Measurements from ENCODE around the gene RBM39. TPM values are rescaled to one million over a fixed set of nuclear protein-coding genes. Genes with fewer than 3 reads are reported as not detected.
"Not testable (repeated sequence)": the region's sequence is repeated elsewhere in the genome, so short reads cannot be mapped to it uniquely, and the experiment has no call there.

Gene RBM39
- total RNA-seq, 4 donors from 2014 or later: 98.5 to 165 (median 130) TPM

- peak overlapping the region; percentile 8 to 72 (median 54) for H3K27ac ChIP-seq
- H3K4me1 ChIP-seq: peaks cover 27 to 40% of the 10 kb centered on the region in 2 donors
These were observed 31.0 kb downstream of the RBM39 start for GRCh38 chr20:35710884-35711587.

GRCh38 chr20:35710039-35710438, 32.0 kb downstream of the RBM39 start:
- H3K27ac ChIP-seq: peak overlapping the region in 3 of 4 donors; percentile 2 to 8 (median 5)
- H3K36me3 ChIP-seq: peaks cover 3 to 95% of the 10 kb centered on the region in 2 donors
- no peaks in the 10 kb centered on the region for H3K27me3 ChIP-seq
- ATAC-seq (no peak), DNase-seq (no peak)
- in situ Hi-C loops (cut with MboI; ENCODE audit: low sequenced_read_pairs in 4 of 4): loop anchor here in 1 of 4 donors (25.0 kb wide), 1 partner anchor 177 kb away; no protein-coding TSS in a partner anchor
- no peak for TF ChIP-seq CTCF (IDR thresholded peaks at IDR 0.05 in 4 of 5, conservative IDR thresholded peaks at IDR 0.05 in 1 of 5)
- no peak for TF ChIP-seq POLR2A (IDR thresholded peaks at IDR 0.05)
- intact Hi-C loops (cut with DNase I; ENCODE audit: low total_unique reads): no loop called here
- H3K9me3 ChIP-seq: no peaks in the 10 kb centered on the region
- no peak overlapping the region for H3K4me3 ChIP-seq
- H3K4me1 ChIP-seq: peaks cover 21 to 33% of the 10 kb centered on the region in 2 donors

More at GRCh38 chr20:35710884-35711587, 31.0 kb downstream of the RBM39 start:
- Histone ChIP-seq H3K27me3 (no peaks in the 10 kb centered on the region), H3K9me3 (no peaks in the 10 kb centered on the region), H3K36me3 (peaks cover 3 to 95% of the 10 kb centered on the region in 2 donors), H3K4me3 (no peak overlapping the region)
- intact Hi-C loops (cut with DNase I; ENCODE audit: low total_unique reads): no loop called here
- ATAC-seq (no peak), DNase-seq (no peak)
- TF ChIP-seq POLR2A (IDR thresholded peaks at IDR 0.05) (no peak), CTCF (IDR thresholded peaks at IDR 0.05 in 4 of 5, conservative IDR thresholded peaks at IDR 0.05 in 1 of 5) (no peak)
- in situ Hi-C loops (cut with MboI; ENCODE audit: low sequenced_read_pairs in 4 of 4): loop anchor here in 1 of 4 donors (25.0 kb wide), 1 partner anchor 176 kb away; no protein-coding TSS in a partner anchor

- no peaks in the 10 kb centered on the region for H3K9me3 ChIP-seq
- peaks cover 21 to 40% of the 10 kb centered on the region in 2 donors for H3K4me1 ChIP-seq
- TF ChIP-seq CTCF (IDR thresholded peaks at IDR 0.05 in 4 of 5, conservative IDR thresholded peaks at IDR 0.05 in 1 of 5): no peak
- TF ChIP-seq POLR2A (IDR thresholded peaks at IDR 0.05): no peak
- H3K27ac ChIP-seq: peak overlapping the region in 1 of 4 donors; percentile 4
- DNase-seq: no peak
- H3K36me3 ChIP-seq: peaks cover 3 to 95% of the 10 kb centered on the region in 2 donors
- intact Hi-C loops (cut with DNase I; ENCODE audit: low total_unique reads) (no loop called here), in situ Hi-C loops (cut with MboI; ENCODE audit: low sequenced_read_pairs in 4 of 4) (loop anchor here in 1 of 4 donors (25.0 kb wide), 1 partner anchor 178 kb away; no protein-coding TSS in a partner anchor)
- H3K27me3 ChIP-seq: no peaks in the 10 kb centered on the region
- no peak for ATAC-seq
- no peak overlapping the region for H3K4me3 ChIP-seq
These were observed 32.8 kb downstream of the RBM39 start for GRCh38 chr20:35709259-35709658.

GRCh38 chr20:35708502-35708901, 33.6 kb downstream of the RBM39 start:
- peaks cover 21 to 36% of the 10 kb centered on the region in 2 donors for H3K4me1 ChIP-seq
- DNase-seq: no peak
- H3K27me3 ChIP-seq: no peaks in the 10 kb centered on the region
- TF ChIP-seq CTCF (IDR thresholded peaks at IDR 0.05 in 4 of 5, conservative IDR thresholded peaks at IDR 0.05 in 1 of 5): no peak
- TF ChIP-seq POLR2A (IDR thresholded peaks at IDR 0.05): no peak
- in situ Hi-C loops (cut with MboI; ENCODE audit: low sequenced_read_pairs in 4 of 4) (loop anchor here in 1 of 4 donors (25.0 kb wide), 1 partner anchor 179 kb away; no protein-coding TSS in a partner anchor), intact Hi-C loops (cut with DNase I; ENCODE audit: low total_unique reads) (no loop called here)
- H3K9me3 ChIP-seq: no peaks in the 10 kb centered on the region
- no peak overlapping the region for H3K4me3 ChIP-seq
- peaks cover 3 to 95% of the 10 kb centered on the region in 2 donors for H3K36me3 ChIP-seq
- no peak overlapping the region for H3K27ac ChIP-seq
- no peak for ATAC-seq

- H3K27me3 ChIP-seq; DNase-seq; H3K9me3 ChIP-seq; intact Hi-C loops (cut with DNase I; ENCODE audit: low total_unique reads); H3K27ac ChIP-seq; H3K4me3 ChIP-seq; ATAC-seq: not testable (repeated sequence)
- Histone ChIP-seq H3K4me1 (peaks cover 22 to 44% of the 10 kb centered on the region in 2 donors), H3K36me3 (peaks cover 3 to 97% of the 10 kb centered on the region in 2 donors)
- in situ Hi-C loops (cut with MboI; ENCODE audit: low sequenced_read_pairs in 4 of 4): loop anchor here in 1 of 4 donors (25.0 kb wide), 1 partner anchor 180 kb away; no protein-coding TSS in a partner anchor
These were observed 35.2 kb downstream of the RBM39 start for GRCh38 chr20:35706591-35707529.

GRCh38 chr20:35705894-35706293, 36.2 kb downstream of the RBM39 start:
- intact Hi-C loops (cut with DNase I; ENCODE audit: low total_unique reads); H3K9me3 ChIP-seq; H3K27me3 ChIP-seq; DNase-seq; ATAC-seq; H3K4me3 ChIP-seq: not testable (repeated sequence)
- in situ Hi-C loops (cut with MboI; ENCODE audit: low sequenced_read_pairs in 4 of 4): loop anchor here in 1 of 4 donors (25.0 kb wide), 1 partner anchor 181 kb away; no protein-coding TSS in a partner anchor
- peaks cover 14 to 39% of the 10 kb centered on the region in 2 donors for H3K4me1 ChIP-seq
- H3K36me3 ChIP-seq: peaks cover 0 to 91% of the 10 kb centered on the region in 2 donors
- peak overlapping the region in 1 of 4 donors; percentile 16 for H3K27ac ChIP-seq

All from gastrocnemius medialis (tissue), 4 donors.